DMS114 treated with DMSO at 0.1 percent for 48 hours (cell line): ENCODE data around the gene ADAM11.
A peak's percentile ranks its signal among the peaks of the same experiment; 100 is the strongest.

ENCODE experiments used
- DNase-seq: peaks from one replicate; lab custom pipeline; 2025; ENCODE audit not compliant: unreplicated experiment; lab: John Stamatoyannopoulos, UW

ADAM11 gene

DNA sequence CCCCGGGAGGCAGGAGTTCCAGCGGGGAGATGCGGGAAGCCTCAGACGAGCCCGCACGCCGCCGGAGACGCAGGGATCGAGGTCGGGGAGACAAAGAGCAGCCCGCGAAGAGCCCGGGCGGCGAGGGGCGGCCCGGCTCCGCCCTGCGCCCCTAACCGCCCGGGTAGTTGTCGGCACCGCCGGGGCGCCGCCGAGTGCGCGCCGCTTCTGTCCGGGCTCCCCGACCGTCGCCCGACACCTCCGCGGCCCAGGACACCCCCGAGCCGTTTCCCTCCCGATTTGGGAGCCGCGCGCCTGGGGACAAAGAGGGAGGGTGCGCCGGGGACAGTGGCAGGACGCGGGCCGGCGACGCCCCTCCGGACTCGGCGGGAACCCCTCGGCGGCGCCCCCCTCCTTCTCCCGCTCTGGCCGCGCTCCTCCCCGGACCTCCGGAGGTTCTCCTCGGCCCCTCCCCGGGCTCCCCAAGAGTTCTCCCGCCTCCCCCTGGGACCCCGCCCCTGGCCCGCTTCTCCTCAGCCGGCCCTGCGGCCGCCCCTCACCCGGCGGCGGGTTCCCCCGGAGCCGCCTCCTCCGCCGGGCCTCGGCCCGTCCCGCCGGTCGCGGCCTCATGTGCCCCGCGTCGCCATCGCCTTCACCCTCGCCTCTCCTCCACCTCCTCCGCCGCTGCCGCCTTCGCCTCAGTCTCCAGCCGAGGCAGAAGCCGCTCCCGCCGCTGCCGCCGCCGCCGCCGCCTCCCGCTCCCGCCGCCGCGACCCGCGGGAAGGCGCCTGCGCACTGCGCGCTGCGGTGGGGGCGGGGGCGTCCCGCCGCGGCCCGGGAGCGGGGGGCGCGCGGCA lies 71.0 kb downstream of the ADAM11 start, which contains the start of gene GJC1:
TSS of gene GJC1 (minus strand) at position 765 of the 836 bp plus-strand sequence. CDS start 24,470 bp downstream, outside the sequence.
- DNase-seq: no peak

DNA sequence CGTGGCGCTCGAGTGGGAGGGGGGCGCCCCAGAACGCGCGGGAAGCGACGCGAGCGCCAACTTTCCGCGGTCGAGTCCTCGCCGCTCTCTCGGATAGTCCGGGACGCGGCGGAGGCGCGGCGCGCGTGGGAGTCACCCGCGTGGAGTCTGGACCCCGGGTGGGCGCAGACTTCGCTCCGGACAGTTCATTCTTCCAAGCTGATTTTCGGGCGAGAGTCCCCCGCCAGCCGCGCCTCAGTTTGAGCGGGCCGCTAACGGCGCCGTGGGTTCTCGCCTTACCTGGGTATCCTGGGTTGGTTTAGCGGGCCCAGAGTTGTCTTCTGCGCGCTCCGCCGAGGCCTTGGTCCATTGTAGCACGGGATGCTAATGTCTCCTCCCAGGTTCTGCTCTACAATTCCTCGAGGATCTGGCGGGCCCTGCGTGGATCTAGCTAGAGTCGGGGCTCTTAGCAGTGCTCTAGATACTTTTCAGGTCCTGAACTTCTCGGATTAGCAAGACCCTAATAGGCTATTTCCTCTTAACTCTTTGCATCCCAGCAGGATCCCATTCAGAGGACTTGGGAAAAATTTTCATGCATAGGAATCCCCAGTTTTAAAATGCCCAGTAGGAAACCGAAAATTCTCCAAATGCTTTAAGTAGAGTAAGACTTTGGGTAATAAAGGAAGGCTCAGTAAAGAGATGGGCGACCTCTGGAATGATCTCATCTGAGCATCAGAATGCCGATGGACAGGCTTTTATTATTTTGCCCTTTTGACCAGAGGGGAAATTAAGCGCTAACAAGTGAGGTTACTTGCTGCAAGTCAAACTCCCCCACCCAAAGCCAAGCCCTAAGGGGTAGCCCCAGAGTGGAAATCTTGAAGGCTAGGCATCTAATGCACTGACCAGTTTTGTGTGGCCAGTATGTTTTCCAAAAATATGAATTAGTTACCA lies 71.8 kb downstream of the ADAM11 start:
- DNase-seq: peak; percentile 20

DNA sequence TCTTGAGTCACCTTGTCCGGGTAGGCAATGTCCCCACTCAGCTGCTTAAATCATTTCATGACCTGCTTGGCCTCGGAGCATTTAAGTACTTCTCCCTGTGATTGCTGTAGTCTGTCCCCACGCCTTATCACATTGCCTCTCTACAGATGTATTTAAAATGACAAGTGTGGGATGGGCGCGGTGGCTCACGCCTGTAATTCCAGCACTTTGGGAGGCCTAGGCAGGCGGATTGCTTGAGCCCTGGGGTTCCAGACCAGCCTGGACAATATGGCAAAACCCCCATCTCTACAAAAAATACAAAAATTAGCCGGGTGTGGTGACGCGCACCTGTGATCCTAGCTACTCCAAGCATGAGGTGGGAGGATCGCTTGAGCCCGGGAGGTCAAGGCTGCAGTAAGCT lies 72.6 kb downstream of the ADAM11 start:
- no peak for DNase-seq
